HG03039 (cell line): ENCODE measurements around the gene TM2D1.
"Not testable (repeated sequence)": the region's sequence is repeated elsewhere in the genome, so short reads cannot be mapped to it uniquely, and the experiment has no call there.

Experiments
- ATAC-seq: cut with Tn5 transposase; IDR thresholded peaks from one replicate; pipeline ENCODE4 v1.9.1; 2021; ENCODE audit warnings: mild to moderate bottlenecking, moderate library complexity; ENCODE audit not compliant: unreplicated experiment

TM2D1 gene

GRCh38 chr1:61724813-61725694 lies at the start of gene TM2D1:
Gene TM2D1, minus strand, starts transcription at chr1:61725141. Its CDS starts 21 bp downstream, at chr1:61725120.
- ATAC-seq, result peak; percentile 100

GRCh38 chr1:61770131-61770530 lies 45.2 kb upstream of the TM2D1 start:
- no peak for ATAC-seq

GRCh38 chr1:61757950-61758349 lies 33.0 kb upstream of the TM2D1 start:
- no peak for ATAC-seq

GRCh38 chr1:61756773-61757172 lies 31.8 kb upstream of the TM2D1 start:
- ATAC-seq, result no peak

GRCh38 chr1:61754545-61754944 lies 29.6 kb upstream of the TM2D1 start:
- ATAC-seq, result no peak

- ATAC-seq, result no peak
These were observed 29.1 kb upstream of the TM2D1 start for GRCh38 chr1:61753998-61754508.

- ATAC-seq, result no peak
These were observed 28.0 kb upstream of the TM2D1 start for GRCh38 chr1:61752921-61753389.

GRCh38 chr1:61749574-61749973 lies 24.6 kb upstream of the TM2D1 start:
- no peak for ATAC-seq

- no peak for ATAC-seq
These were observed 23.6 kb upstream of the TM2D1 start for GRCh38 chr1:61748566-61748965.

- no peak for ATAC-seq
These were observed 21.9 kb upstream of the TM2D1 start for GRCh38 chr1:61746813-61747212.

- ATAC-seq, result no peak
These were observed 19.0 kb upstream of the TM2D1 start for GRCh38 chr1:61743716-61744580.

GRCh38 chr1:61743431-61743705 lies 18.4 kb upstream of the TM2D1 start:
- ATAC-seq, result no peak

- peak; percentile 49 for ATAC-seq
These were observed 17.9 kb upstream of the TM2D1 start for GRCh38 chr1:61742620-61743430.

GRCh38 chr1:61741711-61742619 lies 17.0 kb upstream of the TM2D1 start, which contains the start of gene PATJ:
Gene PATJ, plus strand, starts transcription at chr1:61742480. Its CDS starts 20,413 bp downstream, at chr1:61762893.
- peak; percentile 78 for ATAC-seq

- no peak for ATAC-seq
These were observed 16.1 kb upstream of the TM2D1 start for GRCh38 chr1:61740751-61741700.

GRCh38 chr1:61732726-61733125 lies 7.8 kb upstream of the TM2D1 start:
- ATAC-seq, result no peak

- ATAC-seq, result not testable (repeated sequence)
These were observed 5.7 kb upstream of the TM2D1 start for GRCh38 chr1:61730679-61731078.

GRCh38 chr1:61727544-61727943 lies 2.6 kb upstream of the TM2D1 start:
- no peak for ATAC-seq

GRCh38 chr1:61724506-61724812 lies 482 bp downstream of the TM2D1 start:
- ATAC-seq, result no peak
